OCI-LY3 (cell line): ENCODE data around the gene CAMKMT.

Experiments used
- H2AFZ ChIP-seq: fragments of 200-600, 300-600 bp; shearing (Covaris generic); 2 replicates; pipeline ENCODE4 v1.6.0; 2014; ENCODE audit warnings: antibody characterized with exemption, low read depth, low read length
- H3K27ac ChIP-seq: fragments of 200-600, 300-600 bp; sonication (generic); 2 replicates; pipeline ENCODE4 v1.5.1; 2014; ENCODE audit warnings: mild to moderate bottlenecking, low read length, moderate library complexity, mixed read lengths
- H3K27me3 ChIP-seq: fragments of 200-600, 300-600 bp; sonication (generic); 2 replicates; pipeline ENCODE4 v1.6.1; 2014; ENCODE audit warnings: low read depth, low read length, mixed read lengths
- H3K36me3 ChIP-seq: fragments of 200-600, 300-600 bp; sonication (generic); replicated peaks from 2 replicates; pipeline ENCODE3; 2014; ENCODE audit warnings: low read depth, low read length, mixed read lengths
- H3K4me1 ChIP-seq: fragments of 300-600, 200-600 bp; sonication (generic); 2 replicates; pipeline ENCODE4 v1.6.1; 2014; ENCODE audit warnings: low read length, mixed read lengths
- H3K4me2 ChIP-seq: fragments of 200-600, 300-600 bp; sonication (generic); 2 replicates; pipeline ENCODE4 v1.6.1; 2014; ENCODE audit warnings: low read length, mixed read lengths
- H3K4me3 ChIP-seq: fragments of 300-600, 200-600 bp; sonication (generic); 2 replicates; pipeline ENCODE4 v1.5.1; 2014; ENCODE audit warnings: antibody characterized with exemption, mild to moderate bottlenecking, low read length, moderate library complexity
- H3K79me2 ChIP-seq: fragments of 300-600, 200-600 bp; shearing (Covaris generic); 2 replicates; pipeline ENCODE4 v1.6.1; 2014; ENCODE audit warnings: mild to moderate bottlenecking, low read length, mixed read lengths
- H3K9ac ChIP-seq: fragments of 300-600, 200-600 bp; shearing (Covaris generic); 2 replicates; pipeline ENCODE4 v1.6.0; 2014; ENCODE audit warnings: mild to moderate bottlenecking, low read length, moderate library complexity
- H3K9me3 ChIP-seq: fragments of 200-600, 300-600 bp; shearing (Covaris generic); 2 replicates; pipeline ENCODE4 v1.6.1; 2014; ENCODE audit warnings: low read length, mixed read lengths; ENCODE audit not compliant: insufficient read depth
- H4K20me1 ChIP-seq: fragments of 200-600, 300-600 bp; sonication (generic); 2 replicates; pipeline ENCODE4 v1.6.1; 2016; ENCODE audit warnings: low read length, mixed read lengths; ENCODE audit not compliant: insufficient read depth
- CTCF ChIP-seq: fragments of 200-600, 300-600 bp; sonication (generic); IDR thresholded peaks from 2 replicates; pipeline ENCODE4 v1.5.1; 2014; ENCODE audit warnings: antibody characterized with exemption, low read length, low read depth
- EZH2phosphoT487 ChIP-seq: fragments of 200-600 bp; shearing (Covaris generic); IDR thresholded peaks from 2 replicates; pipeline ENCODE4 v1.6.1; 2018; ENCODE audit warnings: antibody characterized with exemption, mixed run types, low read depth

CAMKMT gene

GRCh38 chr2:44328750-44329149 lies 33.0 kb upstream of the CAMKMT start:
- Histone ChIP-seq H3K4me3 (no peak overlapping the region), H2AFZ (no peak overlapping the region), H3K9me3 (no peaks in the 10 kb centered on the region), H3K27me3 (no peaks in the 10 kb centered on the region), H3K9ac (no peak overlapping the region), H3K79me2 (no peaks in the 10 kb centered on the region), H3K36me3 (peaks cover 18% of the 10 kb centered on the region), H4K20me1 (no peaks in the 10 kb centered on the region), H3K4me2 (no peak overlapping the region), H3K27ac (no peak overlapping the region), H3K4me1 (peaks cover 6% of the 10 kb centered on the region; the same call in 1 of the 2 replicates)
- no peak for TF ChIP-seq EZH2phosphoT487
- no peak for TF ChIP-seq CTCF

GRCh38 chr2:44329343-44329742 lies 32.4 kb upstream of the CAMKMT start:
- Histone ChIP-seq H3K36me3 (peaks cover 15% of the 10 kb centered on the region), H3K79me2 (no peaks in the 10 kb centered on the region), H3K4me2 (no peak overlapping the region), H3K9me3 (no peaks in the 10 kb centered on the region), H4K20me1 (no peaks in the 10 kb centered on the region), H3K27me3 (no peaks in the 10 kb centered on the region), H2AFZ (no peak overlapping the region), H3K9ac (no peak overlapping the region), H3K27ac (no peak overlapping the region), H3K4me1 (peaks cover 6% of the 10 kb centered on the region; the same call in 1 of the 2 replicates), H3K4me3 (no peak overlapping the region)
- TF ChIP-seq EZH2phosphoT487 = no peak
- no peak for TF ChIP-seq CTCF

- Histone ChIP-seq H3K9ac (no peak overlapping the region), H3K27ac (no peak overlapping the region), H3K27me3 (no peaks in the 10 kb centered on the region), H3K4me3 (no peak overlapping the region), H3K4me1 (peaks cover 6% of the 10 kb centered on the region; the same call in 1 of the 2 replicates), H3K9me3 (no peaks in the 10 kb centered on the region), H3K79me2 (no peaks in the 10 kb centered on the region), H4K20me1 (no peaks in the 10 kb centered on the region), H3K4me2 (no peak overlapping the region), H2AFZ (no peak overlapping the region), H3K36me3 (peaks cover 10% of the 10 kb centered on the region)
- TF ChIP-seq CTCF (no peak), EZH2phosphoT487 (no peak)
Observed at GRCh38 chr2:44330801-44331200, 30.9 kb upstream of the CAMKMT start.

- Histone ChIP-seq H3K4me1 (peaks cover 6% of the 10 kb centered on the region; the same call in 1 of the 2 replicates), H3K79me2 (no peaks in the 10 kb centered on the region), H3K9me3 (no peaks in the 10 kb centered on the region), H3K36me3 (peaks cover 32% of the 10 kb centered on the region), H3K9ac (no peak overlapping the region), H3K27ac (no peak overlapping the region), H3K27me3 (no peaks in the 10 kb centered on the region), H3K4me2 (no peak overlapping the region), H4K20me1 (no peaks in the 10 kb centered on the region), H2AFZ (no peak overlapping the region), H3K4me3 (no peak overlapping the region)
- TF ChIP-seq CTCF (no peak), EZH2phosphoT487 (no peak)
Observed at GRCh38 chr2:44333994-44334393, 27.8 kb upstream of the CAMKMT start.
